Dermis blood vessel endothelial cell (primary cell): ENCODE results near the gene DPF1. TPM values are rescaled to one million over a fixed set of nuclear protein-coding genes. Genes with fewer than 3 reads are reported as not detected.
"Not testable (repeated sequence)": the region's sequence is repeated elsewhere in the genome, so short reads cannot be mapped to it uniquely, and the experiment has no call there.

ENCODE experiments used
- DNase-seq: peaks from one replicate; pipeline ENCODE4 v3.0.0; 2010
- total RNA-seq: library from RNA; depleted of rRNA; stranded (reverse); fragments of >200 nt; gene quantifications from 2 replicates; pipeline ENCODE4 v1.2.3, GENCODE V29; 2014

Gene DPF1
- total RNA-seq, result 0.34 and 0.47 TPM in 2 replicates

DNA sequence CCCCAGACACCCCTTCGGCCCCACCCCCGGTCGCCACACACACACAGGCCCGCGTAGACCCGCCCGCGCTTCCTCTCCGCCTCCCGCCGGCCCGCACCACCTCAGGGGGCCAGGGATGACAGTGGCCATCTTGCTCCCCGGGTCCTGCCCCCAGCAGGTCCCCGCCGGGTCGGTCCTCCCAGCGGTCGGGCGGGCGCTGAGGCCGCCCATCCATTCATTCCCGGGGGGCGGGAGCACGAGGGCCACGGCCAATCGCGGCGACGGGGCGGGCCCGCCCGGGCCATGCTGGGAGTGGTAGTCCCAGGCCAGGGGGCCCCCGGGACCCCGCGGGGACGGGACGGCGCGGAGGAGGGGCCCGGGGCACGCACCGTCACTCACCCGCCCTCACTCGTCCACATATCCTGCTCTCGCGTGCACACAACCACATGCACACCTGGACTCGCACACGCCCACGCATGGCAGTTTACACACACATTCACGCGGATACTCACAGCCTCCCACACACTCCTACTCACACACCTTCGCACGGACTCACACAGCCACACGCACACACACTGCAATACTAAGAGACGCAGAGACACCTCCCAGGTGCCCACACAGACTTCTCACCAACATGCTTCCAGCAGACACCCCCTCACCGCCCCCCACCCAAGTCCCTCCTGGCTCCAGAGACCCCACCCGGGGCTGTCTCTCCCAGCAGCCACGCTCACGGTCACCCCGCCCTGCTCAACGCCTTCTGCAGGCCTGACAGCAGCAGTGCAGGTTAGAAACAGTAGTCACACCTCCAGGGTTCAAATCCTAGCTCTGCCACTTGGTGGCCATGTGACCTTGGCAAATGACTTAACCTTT is at the start of gene DPF1:
Gene DPF1, minus strand, starts transcription at position 209 of the 849 bp plus-strand sequence. Its CDS starts 80 bp downstream, at position 129.
- DNase-seq, result peak; percentile 69

DNA sequence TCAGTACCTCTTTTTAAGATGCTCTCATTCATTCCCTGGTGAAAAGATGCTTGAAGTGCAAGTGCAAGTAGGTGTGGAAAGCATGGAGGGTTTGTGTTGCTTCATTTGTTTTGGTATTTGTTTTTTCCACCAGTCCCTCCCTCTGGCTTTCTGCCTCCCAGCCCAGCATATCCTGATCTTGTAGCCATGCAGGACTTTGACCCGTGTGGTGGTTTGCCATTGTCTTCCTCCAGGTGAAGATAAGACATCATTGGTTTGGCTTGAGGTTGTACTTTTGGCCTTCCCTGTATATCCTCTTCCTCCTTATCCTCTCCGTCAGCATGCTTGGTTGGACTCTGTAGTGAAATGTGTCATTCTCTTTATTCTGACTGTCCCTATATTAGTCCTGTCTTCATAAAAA is 49.5 kb upstream of the DPF1 start:
- DNase-seq, result no peak

DNA sequence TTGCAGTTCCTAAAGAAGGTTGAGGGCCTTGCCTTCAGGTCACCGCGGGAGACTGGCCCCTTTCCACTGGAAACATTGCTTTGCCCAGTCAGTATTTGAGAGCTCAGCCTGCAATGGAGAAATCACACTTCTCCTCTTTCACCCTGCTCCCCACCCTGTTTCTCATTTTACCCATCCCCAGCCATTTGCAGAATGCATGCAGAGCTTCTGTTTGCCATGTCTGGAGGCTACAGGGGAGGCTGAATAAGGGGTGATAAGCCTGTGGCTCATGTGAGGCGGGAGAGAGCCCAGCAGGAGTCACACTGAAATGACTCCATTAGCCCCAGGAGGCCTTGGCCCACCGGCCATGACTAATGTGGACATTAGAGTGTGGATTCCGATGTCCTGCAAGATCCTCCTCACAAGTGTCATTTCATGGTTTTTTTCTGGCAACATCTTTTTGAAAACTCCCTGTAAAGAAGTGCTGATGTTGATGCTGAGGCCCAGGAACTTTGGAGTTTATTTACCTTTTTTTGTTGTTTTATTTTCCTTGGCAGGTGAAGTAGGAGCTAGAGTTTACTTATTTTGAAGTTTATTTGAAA is 46.7 kb upstream of the DPF1 start:
- DNase-seq, result no peak

DNA sequence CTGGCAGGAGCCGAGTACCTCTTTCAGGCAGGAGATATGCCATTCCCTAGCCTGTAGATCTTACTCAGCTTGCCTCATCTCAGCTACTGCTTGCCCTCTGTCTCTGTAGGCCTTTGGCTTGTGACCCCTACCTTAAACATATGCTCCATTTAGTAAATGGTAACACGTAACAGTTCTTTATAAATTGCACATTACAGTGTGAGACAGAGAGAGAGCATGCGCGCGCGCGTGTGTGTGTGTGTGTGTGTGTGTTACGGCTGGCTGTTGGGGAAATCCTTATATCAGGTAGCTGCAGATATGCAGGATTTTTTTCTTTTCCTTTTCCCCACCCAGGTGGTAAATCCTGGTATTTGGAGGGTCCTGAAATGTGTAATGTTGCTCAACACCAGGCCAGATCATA is 44.5 kb upstream of the DPF1 start:
- DNase-seq, result no peak

DNA sequence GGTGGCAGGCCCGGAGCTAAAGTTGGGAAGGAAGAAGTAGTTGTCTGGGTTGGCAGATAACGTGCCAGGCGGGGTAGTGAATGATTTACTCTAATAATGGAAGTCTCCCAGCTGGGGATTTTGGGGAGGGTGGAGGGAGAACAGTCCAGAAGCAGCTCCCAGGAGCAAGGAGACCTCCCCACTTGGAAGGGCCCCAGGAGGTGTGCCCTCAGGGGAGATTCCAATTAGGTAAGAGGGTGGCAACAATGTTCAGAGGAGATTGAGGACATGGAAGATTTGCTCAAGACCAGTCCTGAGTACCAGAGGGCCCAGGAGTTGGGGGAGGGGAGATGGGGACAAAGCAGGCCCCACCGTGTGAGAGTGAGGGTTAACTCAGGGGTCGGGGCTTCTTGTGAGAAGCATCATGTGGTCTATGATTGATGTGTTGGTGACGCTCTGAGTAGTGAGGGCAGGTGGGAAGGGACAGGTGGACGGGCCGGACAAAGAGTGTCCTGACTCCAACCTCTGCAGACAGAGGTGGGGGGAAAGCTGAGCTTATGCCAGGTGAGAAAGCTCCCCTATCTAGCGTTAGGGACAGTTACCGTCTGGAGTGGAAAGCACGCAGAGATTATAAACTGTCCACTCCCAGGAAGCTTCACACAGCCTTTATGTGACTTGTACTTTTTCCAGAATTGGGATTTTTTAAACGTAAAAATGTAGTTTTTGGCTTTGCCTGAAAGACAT is 43.9 kb upstream of the DPF1 start:
- DNase-seq, result no peak

DNA sequence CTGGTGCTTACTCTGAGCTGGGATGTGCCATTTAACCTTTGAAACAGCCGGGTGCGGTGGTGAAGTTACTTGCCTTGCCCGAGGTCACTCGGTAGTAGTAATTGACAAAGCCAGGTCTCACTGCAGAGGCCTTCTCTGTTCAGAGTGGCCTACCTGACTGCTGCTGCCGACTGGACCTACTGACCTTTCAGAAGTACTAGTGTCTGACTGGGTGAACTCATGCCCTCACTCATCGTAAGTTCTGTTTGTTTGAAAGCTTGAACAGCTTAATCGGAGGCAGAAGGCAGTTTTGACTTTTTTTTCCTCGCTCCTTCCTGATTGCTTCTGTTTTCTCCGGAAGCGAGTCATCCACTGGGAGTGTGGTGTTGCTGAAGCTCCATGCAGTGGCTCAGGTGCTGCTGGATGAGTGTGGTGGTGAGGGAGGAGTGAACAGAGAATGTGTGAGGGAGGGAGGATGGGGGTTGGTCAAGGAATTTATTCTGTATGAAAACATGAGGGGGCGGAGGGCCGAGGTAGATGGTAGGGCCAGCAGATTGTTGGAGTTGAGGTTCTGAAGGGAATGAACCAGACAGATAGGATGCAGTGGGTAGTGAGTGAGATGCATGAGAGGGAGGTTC is 43.1 kb upstream of the DPF1 start:
- DNase-seq, result peak; percentile 49

DNA sequence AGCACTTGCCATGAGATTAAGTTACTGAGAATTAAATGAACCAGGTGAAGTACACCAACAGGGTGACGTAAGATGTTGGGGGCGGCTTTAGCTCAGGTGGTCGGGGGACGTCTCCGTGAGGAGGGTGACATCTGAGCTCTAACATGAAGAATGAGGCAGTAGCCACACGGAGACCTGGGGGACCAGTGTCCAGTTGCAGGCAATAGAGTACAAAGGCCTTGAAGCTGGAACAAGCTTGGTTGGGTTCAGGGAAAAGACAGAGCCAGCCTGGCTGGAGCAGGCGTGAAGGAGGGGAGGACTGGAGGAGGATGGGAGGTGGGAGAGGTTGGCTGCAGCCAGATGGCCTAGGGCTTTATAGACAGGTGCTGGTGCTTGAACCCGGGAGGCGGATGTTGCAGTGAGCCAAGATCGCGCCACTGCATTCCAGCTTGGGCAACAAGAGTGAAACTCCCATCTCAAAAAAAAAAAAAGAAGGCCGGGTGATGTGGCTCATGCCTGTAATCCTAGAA is 42.0 kb upstream of the DPF1 start:
- no peak for DNase-seq

DNA sequence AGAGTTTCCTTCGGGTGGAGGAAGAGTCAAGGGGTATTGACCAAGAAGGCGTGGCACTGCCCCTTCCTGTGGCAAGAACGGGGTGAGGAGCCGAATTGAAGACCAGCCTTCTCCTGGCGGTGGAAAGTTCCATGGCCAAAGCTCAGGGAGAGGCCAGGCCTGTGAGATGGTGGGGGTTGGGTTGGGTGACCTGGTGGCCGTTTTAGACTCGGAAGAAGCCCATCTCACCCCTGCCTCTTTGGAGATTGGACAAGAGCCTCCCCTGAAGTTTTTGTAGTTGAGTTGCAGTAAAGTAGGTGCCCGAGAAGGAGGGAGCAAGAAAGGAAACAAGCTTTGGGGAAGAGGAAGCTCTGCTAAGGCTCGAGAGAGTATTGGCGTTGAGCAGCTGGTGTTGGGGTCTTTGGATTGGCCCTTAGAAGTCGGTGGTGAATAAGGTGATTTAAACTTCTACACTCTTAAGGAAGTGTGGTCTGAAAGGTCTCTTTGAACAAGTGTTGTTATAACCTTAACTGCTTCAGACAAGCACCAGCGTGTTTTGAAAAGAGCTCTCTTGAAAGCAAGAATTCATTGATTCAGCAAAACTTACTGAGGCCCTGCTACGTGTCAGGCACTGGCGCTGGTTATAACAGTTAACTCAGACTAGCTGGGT is 41.3 kb upstream of the DPF1 start:
- DNase-seq, result no peak

DNA sequence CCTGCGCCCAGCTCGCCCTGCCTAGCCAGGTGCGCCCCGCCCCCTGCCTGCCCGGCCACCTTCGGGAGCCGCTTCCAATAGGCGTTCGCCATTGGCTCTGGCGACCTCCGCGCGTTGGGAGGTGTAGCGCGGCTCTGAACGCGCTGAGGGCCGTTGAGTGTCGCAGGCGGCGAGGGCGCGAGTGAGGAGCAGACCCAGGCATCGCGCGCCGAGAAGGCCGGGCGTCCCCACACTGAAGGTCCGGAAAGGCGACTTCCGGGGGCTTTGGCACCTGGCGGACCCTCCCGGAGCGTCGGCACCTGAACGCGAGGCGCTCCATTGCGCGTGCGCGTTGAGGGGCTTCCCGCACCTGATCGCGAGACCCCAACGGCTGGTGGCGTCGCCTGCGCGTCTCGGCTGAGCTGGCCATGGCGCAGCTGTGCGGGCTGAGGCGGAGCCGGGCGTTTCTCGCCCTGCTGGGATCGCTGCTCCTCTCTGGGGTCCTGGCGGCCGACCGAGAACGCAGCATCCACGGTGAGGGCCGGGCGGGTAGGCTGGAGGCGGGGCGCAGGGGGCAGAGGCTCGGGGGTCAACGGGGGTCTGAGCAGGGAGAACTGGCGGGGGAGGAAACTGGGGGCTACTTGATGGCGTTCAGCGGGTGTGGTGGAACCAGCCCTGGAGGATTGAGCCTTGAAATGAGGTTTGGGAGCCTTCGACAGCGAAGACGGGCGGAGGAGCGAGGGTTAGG is 40.6 kb upstream of the DPF1 start, which contains the start of gene SPINT2:
Gene SPINT2, plus strand, starts transcription at position 88 of the 727 bp plus-strand sequence. Its CDS starts 320 bp downstream, at position 408.
- no peak for DNase-seq

DNA sequence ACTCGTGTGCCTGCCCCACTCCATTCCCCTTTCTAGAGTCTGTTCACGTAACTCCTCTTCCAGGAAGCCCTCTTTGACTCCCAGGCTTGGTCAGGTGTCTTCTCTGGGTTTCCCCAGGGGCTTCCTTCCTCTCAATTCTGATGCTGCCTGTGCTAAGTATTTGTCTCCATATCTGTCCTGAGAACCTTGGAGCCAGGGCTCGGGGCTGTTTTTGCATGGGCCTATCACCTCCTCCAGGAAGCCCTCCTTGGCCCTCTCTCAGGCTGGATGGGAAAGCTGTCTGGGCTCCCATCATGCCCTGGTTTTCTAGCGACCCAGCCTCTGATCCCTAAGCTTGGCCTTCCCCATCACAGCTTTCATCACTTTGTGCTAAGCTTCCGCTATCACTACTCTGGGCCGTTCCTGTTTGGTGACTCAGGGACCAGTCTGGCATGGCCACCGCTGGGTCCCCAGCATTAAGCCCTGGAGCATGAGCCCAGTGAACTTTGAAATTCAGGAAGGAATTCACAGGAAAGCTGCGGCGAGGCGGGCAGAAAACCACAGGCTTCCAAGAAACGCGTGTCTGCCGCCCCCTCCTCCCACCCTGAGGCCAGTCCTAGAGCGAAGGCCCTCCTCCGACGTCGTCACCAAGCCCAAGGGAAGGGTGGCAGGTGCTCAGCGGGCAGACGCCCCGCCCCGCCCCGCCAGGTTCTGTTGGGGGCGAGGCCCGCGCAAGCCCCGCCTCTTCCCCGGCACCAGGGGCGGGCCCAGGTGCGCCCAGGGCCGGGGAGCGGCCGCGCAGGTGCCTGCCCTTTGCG is 39.9 kb upstream of the DPF1 start:
- DNase-seq, result peak; percentile 26

DNA sequence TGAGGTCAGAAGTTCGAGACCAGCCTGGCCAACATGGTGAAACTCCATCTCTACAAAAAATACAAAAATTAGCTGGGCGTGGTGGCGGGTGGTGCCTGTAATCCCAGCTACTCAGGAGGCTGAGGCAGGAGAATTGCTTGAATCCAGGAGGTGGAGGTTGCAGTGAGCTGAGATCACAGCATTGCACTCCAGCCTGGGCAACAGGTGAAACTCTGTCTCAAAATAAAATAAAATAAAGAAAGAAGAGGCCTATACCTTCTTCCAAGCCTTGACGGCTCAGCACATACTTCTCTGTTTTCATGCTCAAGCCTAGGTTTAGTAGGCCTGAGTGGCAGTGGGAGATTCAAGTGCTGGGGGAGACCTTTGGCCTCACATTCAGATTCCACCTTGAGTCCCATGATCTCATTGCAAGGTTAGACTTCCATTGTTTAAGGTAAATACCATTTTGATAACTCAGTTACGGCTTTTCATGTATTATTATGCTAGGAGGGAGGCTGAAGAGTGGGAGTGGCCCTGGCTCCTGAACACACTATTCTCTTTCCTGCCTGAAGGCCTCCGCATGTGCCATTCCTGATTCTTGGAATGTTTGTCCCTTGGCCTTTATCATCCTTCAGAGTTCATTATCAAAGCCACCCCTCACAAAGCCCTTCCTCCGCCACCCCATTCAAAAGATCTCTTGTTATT is 38.7 kb upstream of the DPF1 start:
- no peak for DNase-seq

DNA sequence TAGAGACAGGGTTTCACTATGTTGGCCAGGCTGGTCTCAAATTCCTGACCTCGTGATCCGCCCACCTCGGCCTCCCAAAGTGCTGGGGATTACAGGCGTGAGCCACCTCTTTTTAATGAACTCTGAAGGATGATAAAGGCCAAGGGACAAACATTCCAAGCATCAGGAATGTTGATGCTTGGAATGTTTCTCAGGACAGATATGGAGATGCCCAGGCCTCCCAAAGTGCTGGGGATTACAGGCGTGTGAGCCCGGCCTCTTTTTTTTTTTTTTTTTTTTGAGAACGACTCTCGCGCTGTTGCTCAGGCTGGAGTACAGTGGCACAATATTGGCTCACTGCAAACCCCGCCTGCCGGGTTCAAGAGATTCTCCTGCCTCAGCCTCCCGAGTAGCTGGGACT is 37.9 kb upstream of the DPF1 start:
- DNase-seq, result not testable (repeated sequence)

DNA sequence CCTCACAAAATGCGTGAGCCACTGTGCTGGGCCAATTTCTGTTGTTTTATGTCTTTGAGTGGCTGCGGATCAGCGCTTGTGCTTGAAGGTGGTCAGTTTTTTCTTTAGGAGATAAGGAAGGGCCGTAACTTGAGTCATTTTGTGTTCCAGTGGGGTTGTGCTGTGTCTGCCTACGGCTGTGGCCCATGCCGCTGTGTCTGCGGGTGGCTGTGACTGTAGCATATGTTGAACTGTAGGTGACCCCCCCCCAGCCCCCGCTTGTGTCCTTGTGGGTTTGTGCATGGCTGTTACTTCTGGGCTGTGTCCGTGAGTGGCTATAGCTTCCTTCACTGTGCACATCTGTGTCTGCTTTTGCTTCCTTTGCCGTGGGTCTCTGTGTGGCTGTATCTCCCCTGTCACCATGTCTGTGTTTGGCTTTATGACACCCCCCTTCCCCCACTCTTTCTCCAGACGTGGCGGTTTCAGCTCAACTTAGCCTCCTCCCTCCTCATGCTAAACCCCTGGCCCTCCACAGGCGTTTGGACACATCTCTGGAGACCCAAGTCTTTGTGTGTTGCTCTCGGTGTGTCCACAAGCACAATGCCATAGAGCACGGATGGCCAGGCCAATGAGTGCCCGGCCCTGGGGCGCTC is 31.5 kb upstream of the DPF1 start:
- no peak for DNase-seq

DNA sequence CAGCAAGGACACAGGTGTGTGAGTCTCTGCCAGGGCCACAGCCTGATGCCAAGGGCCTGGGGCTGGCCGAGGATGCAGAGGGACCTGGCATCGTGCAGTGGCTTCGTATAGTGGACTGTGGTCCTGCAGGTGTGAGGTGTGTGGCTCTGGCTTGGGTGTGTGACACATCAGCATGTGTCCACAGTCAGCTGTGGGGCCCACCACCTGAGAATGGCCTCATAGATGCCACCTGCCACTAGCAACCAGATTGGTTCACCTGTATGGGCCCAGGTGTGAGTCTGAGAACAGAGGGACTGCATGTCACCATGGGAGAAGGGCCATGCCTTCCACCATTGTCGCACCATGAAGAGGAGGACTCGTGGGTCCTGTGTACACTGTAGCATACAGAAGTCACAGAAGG is 29.8 kb upstream of the DPF1 start:
- DNase-seq, result no peak

DNA sequence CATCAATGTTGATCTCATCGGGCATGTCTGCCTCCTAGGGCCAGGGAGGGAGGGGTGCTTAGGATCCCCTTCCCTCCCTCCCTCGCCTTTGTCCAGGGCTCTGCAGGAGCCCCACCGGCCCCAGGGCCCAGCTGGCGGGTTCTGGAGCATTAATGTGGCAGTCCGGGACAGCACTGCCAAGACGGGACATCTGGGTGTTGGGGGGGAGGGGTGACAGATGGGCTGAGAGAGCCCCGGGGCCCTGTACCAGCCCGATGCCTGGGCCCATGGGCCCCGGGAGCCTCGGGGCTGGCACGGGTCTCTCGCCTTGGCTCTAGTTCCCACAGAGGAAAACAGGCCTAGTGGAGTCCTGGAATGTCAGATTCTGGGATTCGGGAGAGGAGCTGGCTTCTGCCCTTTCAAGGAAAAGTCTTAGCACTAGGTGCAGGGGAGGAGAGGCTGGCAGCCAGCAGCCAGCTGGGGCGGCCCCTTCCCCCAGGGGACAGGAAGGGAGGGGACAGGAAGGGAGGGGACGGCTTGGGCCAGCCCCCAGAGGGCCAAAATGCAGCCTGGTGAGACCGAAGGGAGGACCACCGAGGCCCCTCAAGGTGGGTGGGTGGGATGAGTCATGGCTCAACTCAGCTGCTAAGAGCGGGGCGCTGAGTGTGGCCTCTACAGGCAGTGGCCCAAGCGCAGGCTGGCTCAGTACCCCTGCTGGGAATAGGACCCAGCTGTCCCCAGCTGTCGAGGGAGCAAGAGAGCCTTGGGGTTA is 29.1 kb upstream of the DPF1 start:
- no peak for DNase-seq

DNA sequence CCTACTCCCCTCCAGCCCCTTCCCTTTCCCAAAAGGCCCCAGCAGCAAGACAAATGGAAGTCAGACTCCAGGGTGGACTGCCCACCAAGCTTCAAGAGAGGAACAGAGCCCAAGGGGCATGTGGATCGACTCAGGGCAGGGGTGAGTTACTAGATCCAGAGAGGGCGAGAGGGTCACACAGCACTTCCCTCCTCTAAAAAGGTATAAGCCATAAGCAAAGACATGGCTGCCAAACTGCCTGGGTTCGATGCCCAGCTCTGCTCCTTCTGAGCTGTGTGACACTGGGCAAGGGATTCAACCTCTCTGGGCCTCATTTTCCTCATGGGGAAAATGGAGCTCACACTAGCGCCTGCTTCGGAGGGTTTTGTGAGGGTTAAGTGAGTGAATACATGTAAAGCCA is 28.4 kb upstream of the DPF1 start:
- DNase-seq, result no peak

DNA sequence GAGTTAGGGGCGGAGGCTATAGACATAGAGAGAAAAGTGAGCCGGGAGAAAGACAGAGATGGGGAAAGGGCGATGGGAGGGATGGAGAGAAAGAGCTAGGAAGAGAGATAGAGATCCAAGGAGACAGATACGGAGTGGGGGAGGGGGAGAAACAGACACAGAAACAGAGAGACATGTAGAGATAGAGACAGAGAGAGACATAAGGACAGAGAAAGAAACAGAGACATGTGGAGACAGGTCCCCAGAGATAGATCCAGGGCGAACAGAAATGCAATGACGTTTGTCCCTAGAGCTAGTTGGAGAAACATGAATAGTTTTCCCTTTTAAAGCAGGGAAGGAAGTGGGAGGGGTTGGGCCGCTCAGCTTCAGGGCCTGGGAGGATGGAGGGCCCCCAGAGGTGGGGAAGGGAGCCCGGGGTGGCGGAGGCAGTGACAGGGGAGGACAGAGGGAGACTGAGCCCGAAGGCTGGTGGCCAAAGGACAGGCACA is 27.6 kb upstream of the DPF1 start:
- DNase-seq, result peak; percentile 49

DNA sequence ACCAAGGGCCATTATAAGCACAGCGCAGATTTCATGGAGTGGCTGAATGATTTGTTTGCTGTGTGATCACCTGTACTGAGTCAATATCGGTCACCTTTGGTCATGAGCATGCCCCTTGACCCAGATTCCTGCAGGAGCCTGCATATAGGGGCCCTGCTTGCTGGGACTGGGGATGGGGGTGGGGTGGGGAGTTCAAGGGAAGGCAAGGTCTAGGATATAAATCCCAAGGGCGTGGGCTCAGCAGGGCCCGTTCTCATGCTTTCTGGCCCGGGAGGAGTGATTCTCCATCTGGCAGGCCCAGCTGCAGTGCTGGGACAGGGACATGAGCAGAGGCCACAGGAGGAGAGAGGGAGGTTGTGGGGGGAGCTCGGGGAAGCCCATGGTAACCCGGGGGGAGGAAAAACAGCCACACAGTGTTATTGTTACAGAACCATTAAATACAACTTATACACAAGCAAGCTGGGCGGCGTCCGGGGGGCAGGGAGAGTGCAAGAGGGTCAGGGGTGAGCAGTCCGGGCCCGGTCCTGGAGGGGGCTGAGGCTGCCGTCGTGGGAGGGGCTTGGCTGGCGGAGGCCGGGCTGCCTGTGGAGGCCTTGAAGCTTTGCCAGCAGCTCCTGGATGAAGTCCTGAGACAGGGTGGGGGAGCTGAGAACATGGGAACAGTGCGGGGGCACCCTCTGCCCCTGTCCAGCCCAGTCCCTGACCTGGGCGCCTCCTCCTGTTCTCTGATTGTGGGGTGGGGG is 27.0 kb upstream of the DPF1 start:
- peak; percentile 37 for DNase-seq
